ENCODE data around the gene COA4.

- TF ChIP-seq CTCF (IDR thresholded peaks at IDR 0.05 in 2 of 3, conservative IDR thresholded peaks at IDR 0.05 in 1 of 3; ENCODE audit: borderline replicate concordance in 1 of 3, insufficient read depth in 1 of 3, low read depth in 2 of 3, low read length in 2 of 3) (no peak), POLR2A (IDR thresholded peaks at IDR 0.05; ENCODE audit: borderline replicate concordance, extremely low read depth, insufficient read depth, insufficient read length) (no peak), EZH2 (IDR thresholded peaks at IDR 0.05) (no peak), CBX3 (IDR thresholded peaks at IDR 0.05; ENCODE audit: low read depth) (no peak), POLR2AphosphoS5 (IDR thresholded peaks at IDR 0.05; ENCODE audit: low read depth, low read length) (no peak; the same call in 1 of the 2 replicates)
Measured at GRCh38 chr11:73869332-73869949, 7.2 kb downstream of the COA4 start.

Measured in HCT116 (cell line).